ENCODE results near the gene DNAJB12.
"Not testable (repeated sequence)": the region's sequence is repeated elsewhere in the genome, so short reads cannot be mapped to it uniquely, and the experiment has no call there.

DNAJB12 gene

DNA sequence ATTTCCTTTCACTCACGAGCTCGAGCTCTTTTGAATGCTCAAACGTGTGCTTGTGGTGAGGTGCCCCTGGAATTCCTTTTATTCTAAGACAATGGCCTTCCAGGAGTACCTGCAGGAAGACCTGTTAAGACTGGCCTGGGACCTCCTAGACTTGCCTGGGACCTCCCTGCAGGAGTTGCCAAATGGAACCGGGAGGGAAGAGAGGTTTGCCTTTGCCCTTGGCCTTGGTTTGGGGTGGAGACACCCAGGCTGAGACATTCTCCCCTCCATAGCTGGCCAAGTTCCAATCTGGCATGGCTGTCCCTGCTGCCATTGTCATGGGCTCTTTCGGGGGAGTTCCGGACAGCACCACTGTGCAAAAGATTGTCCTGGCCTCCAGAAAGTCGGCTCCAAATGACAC lies 39.7 kb downstream of the DNAJB12 start:
- no peak for DNase-seq

DNA sequence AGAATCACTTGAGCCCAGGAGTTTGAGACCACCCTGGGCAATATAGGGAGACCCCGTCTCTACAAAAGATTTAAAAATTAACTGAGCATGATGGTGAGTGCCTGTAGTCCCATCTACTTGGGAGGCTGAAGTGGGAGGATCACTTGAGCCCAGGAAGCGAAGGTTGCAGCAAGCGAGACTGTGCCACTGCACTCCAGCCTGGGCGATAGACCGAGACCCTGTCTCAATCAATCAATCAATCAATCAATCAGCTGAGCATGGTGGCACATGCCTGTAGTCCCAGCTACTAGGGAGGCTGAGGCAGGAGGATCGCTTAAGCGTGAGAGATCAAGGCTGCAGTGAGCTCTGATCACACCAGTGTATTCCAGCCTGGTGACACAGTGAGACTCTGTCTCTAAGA lies 40.5 kb downstream of the DNAJB12 start:
- DNase-seq = no peak

DNA sequence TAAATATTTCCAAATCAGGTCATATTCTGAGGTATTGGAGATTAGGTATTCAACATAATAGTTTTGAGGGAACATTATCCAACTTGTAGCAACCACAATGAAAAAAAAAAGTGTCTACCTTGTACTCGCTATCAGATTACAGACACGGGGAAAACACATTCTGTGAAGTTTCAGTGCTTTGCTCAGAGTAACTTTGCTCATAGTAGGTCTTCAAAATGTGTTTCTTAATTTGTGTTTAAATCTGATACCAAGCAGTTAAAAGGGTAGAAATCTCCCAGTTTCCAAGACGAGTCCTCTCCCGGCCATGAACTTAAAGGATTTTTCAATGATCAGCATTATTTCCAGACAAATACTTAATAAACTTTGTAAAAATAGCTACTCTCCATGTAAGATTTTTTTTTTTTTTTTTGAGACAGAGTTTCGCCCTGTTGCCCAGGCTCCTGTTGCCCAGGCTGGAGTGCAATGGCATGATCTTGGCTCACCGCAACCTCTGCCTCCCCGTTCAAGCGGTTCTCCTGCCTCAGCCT lies 41.8 kb downstream of the DNAJB12 start:
- no peak for DNase-seq

DNA sequence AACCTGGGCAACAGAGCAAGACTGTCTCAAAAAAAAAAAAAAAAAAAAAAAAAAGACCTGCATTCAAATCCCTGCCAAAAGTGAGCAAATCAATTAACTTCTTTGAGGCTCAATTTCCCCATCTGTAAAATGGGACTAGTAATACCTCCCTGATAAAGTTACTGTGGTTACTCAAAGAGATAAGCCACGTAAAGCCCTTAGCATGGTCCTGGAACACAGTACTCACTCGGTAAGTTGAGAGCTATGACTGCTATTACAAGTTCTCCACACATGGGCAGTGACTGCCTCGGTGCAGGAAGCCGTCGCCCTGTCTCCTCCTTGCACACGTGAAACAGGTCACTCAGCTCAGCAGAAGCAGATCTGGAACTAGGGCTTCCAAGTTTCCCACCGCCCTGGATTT lies 43.1 kb downstream of the DNAJB12 start:
- DNase-seq = no peak

DNA sequence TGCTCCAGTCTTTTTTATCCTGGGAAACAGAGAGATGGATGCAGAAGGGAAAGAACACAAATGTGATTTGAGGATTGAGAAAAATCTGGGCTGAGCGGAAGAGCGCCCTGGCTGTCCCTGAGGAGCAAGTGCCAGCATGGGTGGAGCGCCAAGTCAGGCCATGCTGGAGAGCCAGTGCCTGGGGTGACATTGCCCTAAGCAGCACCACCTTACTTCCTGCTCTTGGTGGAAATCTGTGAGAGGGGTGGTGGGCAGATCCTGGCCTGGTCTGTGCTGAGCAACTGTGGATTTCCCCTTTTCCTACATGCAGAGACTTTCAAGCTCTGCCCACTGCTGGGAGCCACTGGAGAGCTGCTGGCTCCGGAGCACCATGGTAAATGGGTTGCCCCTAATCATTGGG lies 44.1 kb downstream of the DNAJB12 start:
- no peak for DNase-seq

DNA sequence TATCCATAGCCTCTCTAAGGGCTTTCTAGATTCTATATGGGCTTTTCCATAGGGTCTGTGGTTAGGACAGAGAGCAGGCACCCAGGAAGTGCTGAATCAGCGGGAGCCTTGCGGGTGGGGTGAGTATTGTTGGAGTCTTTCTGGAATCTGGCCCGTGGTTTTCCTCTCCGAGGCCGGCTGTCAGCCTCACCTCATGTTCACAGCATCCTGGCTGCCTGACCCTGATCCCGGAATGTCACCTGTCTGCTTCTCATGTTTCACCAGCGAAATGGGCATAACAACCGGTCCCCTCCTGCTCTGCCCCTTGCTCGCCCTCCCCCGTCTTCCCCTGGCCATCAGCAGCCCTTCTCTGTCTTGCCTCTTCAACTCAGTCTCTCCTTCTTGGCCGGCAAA lies 44.5 kb downstream of the DNAJB12 start:
- peak; percentile 54 for DNase-seq

DNA sequence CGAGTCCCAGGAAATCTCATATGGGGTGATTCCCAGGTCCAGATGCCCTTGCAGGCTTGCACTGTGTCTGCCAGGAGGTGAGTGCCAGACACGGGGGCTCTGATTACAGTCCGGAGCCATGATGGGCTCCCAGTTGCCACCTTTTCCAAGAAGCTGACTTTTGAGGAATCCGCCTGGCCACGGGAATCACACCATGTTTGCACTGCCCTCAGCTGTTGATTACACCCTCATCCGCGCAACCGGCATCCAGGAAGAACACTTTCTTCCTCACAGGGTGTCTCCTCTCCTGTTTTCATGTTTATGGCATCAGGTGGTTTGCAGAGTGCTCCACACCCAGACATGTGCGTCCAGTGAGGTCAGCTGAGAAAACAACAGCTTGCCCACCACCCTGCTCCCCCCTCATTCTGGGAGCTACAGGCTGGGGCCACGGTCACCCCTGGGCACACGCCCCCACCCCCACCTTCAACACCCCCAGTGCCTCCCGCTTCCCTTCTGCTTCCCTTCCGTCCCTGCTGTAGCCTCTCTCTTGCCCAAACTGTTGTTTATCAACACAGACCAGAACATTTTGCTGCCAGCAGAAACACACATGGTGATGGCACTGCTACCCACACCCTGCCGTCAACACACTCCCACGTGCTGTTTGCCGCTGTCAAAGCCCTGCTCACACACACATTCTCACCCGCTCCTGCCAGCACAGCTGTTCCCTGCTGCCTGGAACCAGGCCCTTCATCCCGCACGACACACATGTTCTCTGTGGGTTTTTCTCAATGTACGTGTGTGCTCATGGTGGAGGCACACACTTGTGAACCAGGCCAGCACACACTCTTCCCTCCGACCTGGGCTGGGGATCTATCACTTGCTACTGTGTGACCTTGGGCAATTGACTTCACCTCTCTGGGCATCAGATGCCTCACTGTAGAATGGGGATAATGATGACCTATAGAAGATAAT lies 45.2 kb downstream of the DNAJB12 start:
- DNase-seq = no peak

DNA sequence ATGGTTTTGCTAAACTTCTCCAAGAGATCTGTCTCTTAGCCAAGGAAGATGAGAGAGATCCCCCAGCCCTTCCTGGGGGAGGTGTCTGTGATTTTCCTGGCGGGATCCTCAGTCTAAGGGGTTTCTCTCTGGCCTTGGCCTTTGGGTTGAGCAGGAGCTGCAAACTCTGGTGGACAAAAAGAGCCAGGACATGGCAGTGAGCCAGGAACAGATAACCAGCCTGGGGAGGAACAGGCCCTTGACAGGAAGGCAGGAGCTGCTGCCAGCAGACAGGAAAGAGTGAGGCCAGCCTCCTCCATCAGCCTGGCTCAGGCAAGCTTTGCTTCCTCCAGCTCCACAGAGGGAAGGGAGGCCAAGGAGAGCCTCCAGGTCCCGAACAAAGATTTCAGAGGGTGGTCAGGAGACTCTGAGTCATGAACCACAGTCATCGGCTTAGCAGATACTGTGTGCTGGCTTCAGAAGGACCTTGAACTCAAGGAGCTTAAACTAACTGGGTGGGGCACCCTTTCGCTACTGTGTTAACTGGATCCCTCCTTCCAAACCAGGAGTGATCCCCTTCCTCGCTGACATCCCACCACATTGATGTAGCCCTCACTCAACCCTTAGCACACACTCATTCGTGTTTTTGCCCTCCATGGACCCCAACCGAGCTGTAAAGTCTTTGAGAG lies 46.3 kb downstream of the DNAJB12 start:
- peak; percentile 28 for DNase-seq

DNA sequence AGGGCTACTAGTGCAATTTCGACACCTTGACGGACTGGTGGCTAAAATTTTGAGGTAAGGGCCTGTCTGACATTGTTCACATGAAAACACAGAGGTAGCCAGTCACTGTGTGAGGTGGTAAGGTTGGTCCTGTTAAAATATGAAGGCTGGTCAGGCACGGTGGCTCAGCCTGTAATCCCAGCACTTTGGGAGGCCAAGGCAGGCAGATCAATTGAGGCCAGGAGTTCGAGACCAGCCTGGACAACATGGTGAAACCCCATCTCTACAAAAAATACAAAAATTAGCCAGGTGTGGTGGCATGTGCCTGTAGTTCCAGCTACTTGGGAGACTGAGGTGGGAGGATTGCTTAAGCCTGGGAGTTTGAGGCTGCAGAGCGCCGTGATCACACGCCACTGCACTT lies 47.0 kb downstream of the DNAJB12 start:
- not testable (repeated sequence) for DNase-seq

DNA sequence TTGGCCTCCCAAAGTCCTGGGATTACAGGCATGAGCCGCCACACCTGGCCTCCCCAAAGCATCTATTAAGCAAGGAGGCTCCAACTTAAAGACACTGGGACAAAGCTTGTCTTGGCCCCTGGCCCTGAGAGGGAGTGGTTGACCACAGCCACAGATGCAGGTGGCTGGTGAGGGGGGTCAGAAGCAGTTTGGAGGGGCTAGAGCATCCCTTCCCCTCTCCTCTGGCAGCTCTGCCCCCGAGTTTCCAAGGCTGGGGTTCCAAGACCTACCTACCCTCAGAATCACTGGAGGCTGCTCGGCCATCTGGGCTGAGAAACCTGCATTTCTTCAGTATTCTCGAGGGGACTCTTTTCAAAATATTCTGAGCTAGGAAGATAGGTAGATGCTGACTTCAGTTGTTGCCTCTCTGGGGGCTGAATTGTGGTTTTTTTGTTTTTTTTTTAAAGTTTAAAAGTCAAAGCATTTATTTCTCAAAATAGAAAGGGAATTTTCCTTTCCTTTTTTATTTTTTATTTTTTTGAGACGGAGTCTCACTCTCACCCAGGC lies 48.4 kb downstream of the DNAJB12 start:
- no peak for DNase-seq

DNA sequence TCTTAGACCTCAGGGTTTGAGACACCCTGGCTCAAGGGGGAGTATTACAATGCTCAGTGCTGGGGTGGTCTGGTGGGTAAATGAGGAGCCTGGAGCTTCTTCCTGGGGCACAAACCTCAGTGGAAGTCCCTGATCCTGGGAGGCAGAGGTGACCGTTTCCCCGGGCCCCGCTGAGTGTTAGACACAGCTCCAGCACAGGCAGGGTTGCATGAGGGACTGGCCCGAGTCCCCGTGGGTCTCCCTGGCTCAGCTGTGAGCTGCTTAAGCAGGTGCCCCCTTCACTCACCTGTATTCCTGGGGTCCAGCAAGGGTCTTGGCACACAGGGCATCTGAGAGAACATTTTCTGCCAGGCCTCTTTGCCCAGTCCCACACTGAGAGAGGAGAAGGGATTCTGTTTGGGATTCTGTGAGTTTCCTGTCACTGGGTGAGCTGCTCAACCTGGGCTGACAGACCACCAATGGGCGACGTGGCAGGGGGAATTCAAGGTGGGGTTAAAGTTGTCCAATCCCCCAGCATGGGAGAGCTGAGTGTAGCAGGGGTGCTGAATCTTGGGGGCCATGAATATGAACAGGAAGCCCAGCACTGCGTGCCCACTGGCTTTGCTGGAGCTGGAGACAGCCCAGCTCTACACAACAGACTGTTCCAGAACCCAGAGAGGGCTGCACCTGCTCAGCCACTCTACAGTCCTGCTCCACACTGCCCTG lies 51.1 kb downstream of the DNAJB12 start:
- no peak for DNase-seq

DNA sequence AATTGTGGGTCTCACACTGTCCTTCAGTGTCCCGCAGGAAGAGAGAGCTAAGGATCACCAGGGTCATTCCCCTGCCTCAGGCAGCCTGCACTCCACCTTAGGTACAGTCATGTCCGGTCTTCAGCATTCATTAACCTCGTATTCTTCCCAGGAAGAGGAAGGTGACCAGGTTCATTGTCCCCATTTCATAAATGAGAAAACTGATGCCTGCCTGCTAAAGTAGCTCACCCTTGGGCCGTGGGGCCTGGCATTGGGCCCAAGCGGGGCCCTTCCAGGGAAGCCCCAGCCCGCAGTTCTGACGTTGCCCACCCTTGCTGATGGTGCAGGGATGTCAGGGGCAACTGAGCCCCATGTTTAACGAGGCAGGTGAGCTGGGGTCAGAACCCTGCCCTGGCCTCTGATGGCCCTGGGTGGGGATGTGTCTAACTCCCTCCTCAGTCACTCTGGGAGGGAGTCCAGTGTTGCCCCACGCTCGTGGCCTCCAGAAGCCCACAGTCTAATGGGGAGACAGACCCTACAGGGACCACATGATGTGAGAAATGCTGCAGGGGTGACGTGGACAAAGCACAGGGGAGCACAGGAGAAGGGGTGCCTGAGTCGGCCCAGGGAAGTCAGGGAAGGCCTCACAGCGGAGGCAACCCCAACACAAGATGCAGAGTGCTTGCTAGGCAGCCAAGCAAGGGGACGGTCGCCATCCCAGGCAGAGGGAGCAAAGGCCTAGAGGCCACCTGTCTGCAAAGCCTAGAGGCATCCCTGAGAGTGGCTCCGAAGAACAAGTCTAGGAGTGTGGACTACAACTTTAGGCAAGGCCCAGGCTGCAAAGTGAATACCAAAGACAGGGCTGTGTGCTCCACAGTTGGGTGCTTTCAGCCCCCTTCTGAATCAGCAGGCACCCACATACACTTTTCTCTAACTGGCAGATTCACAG lies 55.9 kb downstream of the DNAJB12 start:
- DNase-seq = no peak

DNA sequence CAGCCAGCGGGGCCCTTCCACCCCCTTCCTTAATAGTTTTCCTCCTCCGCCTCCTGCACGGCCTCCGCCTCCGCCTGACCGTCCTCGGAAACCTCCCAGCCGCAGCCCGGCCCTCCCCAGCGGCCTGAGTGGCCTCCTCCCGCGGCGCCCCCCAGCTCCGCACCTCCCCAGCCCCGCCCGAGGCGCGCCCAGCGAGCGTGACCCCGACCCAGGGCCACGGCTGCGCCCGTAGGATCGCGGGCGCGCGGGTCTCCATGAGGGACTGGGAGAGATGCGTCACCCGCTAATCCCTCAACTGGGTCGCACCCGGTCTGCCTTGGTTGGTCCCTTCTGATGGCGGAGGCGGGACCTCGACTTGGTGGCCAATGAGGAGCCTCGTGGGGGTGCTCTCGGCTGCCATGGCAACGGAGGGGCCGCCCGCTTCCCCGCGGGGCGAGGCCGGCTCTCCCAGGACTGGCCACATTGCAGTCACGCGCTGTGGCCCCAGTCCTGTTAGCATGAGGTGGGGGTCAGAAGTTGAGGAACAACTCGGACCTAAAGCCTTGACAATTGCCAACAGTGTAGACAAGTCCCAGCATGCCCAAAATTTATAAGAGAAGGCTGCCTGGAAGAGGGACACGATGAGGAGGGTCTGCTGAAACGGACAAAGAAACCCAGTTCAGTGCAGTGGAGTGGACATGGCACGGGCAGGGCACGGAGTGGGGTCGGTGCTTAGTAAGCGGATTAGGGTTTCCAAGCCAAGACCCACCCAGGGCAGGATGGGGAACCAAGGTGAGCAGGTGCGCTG lies 56.7 kb downstream of the DNAJB12 start:
- peak; percentile 80 for DNase-seq

DNA sequence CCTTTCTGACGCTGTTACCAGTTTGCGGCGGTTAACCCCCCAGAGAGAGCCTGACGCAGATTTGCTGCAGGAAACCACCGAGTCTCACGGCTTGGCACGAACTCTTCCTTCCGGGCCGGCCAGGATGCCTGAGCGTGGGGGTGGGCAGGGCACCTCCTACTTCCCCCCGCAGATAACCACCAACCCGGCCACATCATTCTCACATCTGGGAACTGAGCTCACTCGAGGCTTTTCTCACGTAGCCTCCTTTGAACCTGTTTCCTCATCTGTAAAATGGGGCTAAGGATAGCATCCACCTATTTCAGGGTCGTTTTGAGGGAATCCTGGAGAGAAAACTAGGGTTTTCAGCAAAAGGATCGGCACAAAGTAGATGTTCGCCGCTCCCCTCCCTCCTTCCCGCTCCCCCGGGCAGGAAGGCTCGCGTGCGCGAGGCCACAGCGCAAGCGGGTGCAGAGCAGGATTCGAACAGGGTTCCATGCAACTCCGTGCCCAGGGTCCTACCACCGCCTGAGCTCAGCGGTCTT lies 57.4 kb downstream of the DNAJB12 start:
- DNase-seq = no peak

DNA sequence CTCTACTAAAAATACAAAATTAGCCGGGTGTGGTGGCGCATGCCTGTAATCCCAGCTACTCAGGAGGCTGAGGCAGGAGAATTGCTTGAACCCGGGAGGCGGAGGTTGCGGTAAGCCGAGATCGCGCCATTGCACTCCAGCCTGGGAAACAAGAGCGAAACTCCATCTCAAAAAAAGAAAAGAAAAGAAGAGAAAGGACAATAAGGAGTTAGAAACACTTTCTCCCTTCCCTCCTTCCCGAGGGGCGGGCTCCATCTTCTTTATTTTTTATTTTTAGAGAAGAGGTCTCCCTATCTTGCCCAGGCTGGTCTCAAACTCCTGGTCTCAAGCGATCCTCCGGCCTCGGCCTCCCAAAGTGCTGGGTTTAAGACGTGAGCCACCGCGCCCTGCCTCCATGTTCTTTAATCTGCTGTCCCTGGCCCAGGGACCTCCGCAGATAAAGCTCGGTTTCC lies 57.9 kb downstream of the DNAJB12 start:
- not testable (repeated sequence) for DNase-seq

DNA sequence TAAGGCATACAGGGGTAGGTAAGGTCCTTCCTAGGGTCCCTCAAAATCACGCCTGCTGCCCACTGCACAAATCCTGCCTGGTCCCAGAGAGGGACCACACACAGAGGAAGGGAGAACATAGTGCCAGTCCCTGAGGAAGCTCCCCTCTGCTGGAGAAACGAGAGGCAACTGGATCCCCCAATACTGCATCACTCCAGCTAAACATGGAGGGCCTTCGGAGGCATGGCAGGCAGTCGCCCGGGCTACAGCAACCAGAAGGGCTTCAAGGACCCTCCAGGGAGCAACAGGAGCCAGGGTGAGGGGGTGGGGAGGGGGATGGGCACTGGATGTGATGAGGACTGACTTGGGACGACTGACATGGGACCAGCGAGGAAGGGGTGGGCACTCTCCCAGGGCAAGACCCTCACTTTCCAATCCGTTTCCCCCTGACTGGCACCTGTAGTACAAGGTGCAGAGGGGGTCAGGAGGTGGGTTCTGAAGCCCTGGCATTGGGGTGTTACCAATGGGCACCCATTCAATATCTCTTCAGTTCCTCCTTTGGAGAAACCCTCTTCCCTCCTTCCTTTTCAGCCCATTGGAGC lies 59.3 kb downstream of the DNAJB12 start:
- no peak for DNase-seq

DNA sequence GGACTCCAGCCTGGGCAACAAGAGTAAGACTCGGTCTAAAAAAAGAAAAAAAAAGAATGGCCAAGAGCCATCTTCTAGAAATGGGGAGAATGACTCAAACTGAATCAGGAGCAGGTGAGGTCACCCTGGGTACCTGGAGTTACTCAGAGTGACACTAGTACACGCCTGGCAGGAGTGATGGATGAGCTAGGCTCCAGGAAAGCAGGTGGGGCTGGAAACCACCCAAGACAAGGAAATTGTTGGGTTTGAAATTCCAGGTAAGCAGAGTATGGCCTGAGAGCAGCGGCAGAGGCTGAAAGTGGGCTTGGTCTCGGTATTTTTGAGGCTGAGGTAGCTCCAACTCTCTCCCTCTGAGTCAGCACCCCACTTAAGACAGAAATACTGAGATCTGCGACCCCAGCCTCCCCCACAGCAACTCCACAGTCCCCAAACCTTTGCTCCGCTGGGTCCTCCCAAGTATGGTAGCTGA lies 62.5 kb downstream of the DNAJB12 start:
- no peak for DNase-seq

DNA sequence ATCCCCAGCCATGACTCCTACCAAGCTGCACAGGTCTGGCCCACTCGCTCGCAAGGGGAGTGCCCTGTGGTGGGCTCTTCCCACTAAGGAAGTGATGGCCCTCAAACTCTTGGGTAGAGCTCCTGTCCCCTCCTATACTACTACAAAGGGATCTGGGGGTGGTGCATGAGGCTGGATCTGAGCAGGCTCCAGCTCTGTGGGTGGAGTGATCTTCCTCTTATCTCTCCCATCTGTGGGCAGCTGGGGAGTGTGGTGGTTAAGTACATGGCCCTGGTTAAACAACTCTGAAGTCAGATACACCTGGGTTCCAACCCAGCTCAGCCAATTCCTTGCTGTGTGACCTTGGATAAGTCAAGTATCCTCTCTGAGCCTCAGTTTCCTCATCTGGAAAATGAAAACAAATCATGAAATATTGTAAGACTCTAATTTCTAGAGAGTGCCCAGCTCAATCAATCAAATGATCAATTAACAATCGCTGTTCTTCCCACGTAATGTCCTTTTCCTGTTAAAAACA lies 63.6 kb downstream of the DNAJB12 start:
- no peak for DNase-seq

DNA sequence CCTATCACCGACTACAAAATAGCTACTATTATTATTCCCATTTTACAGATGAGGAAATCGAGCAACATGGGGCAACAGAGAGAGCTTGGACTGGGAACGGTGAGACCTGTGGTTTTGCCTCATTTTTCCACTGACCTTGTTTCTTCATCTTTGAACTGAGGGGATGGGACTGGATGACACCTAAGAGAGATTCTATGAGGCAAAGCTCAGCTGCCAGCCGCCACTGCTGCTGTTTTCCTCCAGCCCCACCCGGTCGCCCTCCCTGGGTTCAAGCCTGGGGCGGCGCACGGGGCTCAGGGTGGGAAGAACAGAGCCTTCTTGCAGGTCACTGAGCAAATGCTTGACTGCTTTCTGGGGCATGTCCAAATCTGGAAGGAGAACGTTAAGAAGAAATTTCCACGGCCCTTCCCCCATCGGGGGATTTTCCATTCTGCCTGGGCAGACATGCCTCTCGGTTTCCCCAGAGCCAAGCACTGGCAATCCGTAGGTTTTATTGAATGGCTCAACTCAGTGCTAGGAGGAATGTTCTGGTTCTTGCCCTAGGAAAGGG lies 68.7 kb downstream of the DNAJB12 start:
- no peak for DNase-seq

DNA sequence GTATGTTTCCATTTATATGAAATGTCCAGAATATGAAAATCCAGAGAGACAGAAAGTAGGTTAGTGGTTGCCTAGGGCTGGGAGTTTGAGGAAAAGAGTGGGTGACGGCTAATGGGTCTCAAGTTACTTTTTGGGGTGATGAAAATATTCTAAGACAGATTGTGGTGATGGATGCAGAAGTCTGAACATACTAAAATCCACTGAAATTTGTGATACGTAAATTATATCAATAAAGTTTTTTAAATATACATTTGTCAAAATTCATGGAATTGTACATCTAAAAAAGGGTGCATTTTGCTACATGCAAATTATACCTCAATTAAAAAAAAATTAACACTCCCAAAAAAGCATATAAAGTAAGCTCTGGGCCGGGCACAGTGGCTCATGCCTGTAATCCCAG lies 71.6 kb downstream of the DNAJB12 start:
- DNase-seq = no peak

Measured in NCI-H510A treated with DMSO at 0.1 percent for 48 hours (cell line).